GM18499 (cell line): ENCODE measurements around the gene PCDH18.

Source experiments
- ATAC-seq: cut with Tn5 transposase; IDR thresholded peaks from one replicate; pipeline ENCODE4 v1.9.1; 2021; ENCODE audit warnings: moderate number of reproducible peaks; ENCODE audit not compliant: insufficient read depth, unreplicated experiment

PCDH18 gene

GRCh38 chr4:137474711-137475301, 57.5 kb downstream of the PCDH18 start:
- no peak for ATAC-seq

GRCh38 chr4:137471895-137472294, 60.4 kb downstream of the PCDH18 start:
- ATAC-seq, result no peak

GRCh38 chr4:137471461-137471860, 60.8 kb downstream of the PCDH18 start:
- no peak for ATAC-seq

GRCh38 chr4:137470806-137471205, 61.5 kb downstream of the PCDH18 start:
- no peak for ATAC-seq
